Retina (tissue), 1 donor: ENCODE results near the gene PACSIN3.

Experiments used
- DNase-seq: peaks from one replicate; pipeline ENCODE4 v3.0.0-alpha.2; 2016

The PACSIN3 gene

GRCh38 chr11:47175746-47176327 lies 10.4 kb downstream of the PACSIN3 start:
- no peak for DNase-seq

- no peak for DNase-seq
These were observed 13.4 kb downstream of the PACSIN3 start for GRCh38 chr11:47172740-47173336.

- no peak for DNase-seq
These were observed 14.4 kb downstream of the PACSIN3 start for GRCh38 chr11:47171856-47172255.

- no peak for DNase-seq
These were observed 15.0 kb downstream of the PACSIN3 start for GRCh38 chr11:47171061-47171838.

- no peak for DNase-seq
These were observed 19.9 kb downstream of the PACSIN3 start for GRCh38 chr11:47166368-47166767.

GRCh38 chr11:47165253-47165840 lies 20.9 kb downstream of the PACSIN3 start:
- no peak for DNase-seq

- no peak for DNase-seq
These were observed 21.9 kb downstream of the PACSIN3 start for GRCh38 chr11:47164321-47164720.

- DNase-seq = no peak
These were observed 22.3 kb downstream of the PACSIN3 start for GRCh38 chr11:47163898-47164297.

GRCh38 chr11:47163193-47163592 lies 23.0 kb downstream of the PACSIN3 start:
- no peak for DNase-seq

- DNase-seq = no peak
These were observed 23.8 kb downstream of the PACSIN3 start for GRCh38 chr11:47162426-47162825.

- no peak for DNase-seq
These were observed 24.3 kb downstream of the PACSIN3 start for GRCh38 chr11:47161890-47162289.

GRCh38 chr11:47161134-47161854 lies 24.9 kb downstream of the PACSIN3 start:
- peak; percentile 71 for DNase-seq

- no peak for DNase-seq
These were observed 25.5 kb downstream of the PACSIN3 start for GRCh38 chr11:47160753-47161133.

- DNase-seq = no peak
These were observed 28.0 kb downstream of the PACSIN3 start for GRCh38 chr11:47158242-47158641.

- no peak for DNase-seq
These were observed 28.4 kb downstream of the PACSIN3 start for GRCh38 chr11:47157805-47158204.

- DNase-seq = no peak
These were observed 29.3 kb downstream of the PACSIN3 start for GRCh38 chr11:47156951-47157350.

- no peak for DNase-seq
These were observed 29.9 kb downstream of the PACSIN3 start for GRCh38 chr11:47156333-47156732.

GRCh38 chr11:47155879-47156278 lies 30.4 kb downstream of the PACSIN3 start:
- DNase-seq = no peak

GRCh38 chr11:47154616-47155570 lies 31.3 kb downstream of the PACSIN3 start:
- DNase-seq = no peak

- DNase-seq = peak; percentile 87
These were observed 33.0 kb downstream of the PACSIN3 start for GRCh38 chr11:47152953-47153950.
